NCI-H2029 (cell line): ENCODE measurements around the gene RIT2.
A peak's percentile ranks its signal among the peaks of the same experiment; 100 is the strongest.
"Not testable (repeated sequence)": the region's sequence is repeated elsewhere in the genome, so short reads cannot be mapped to it uniquely, and the experiment has no call there.

Experiments
- DNase-seq: peaks from one replicate; lab custom pipeline; 2025; lab: John Stamatoyannopoulos, UW

RIT2 gene

GRCh38 chr18:42758852-42759251, 356.6 kb downstream of the RIT2 start:
- DNase-seq, result no peak

- DNase-seq, result no peak
These were observed 359.3 kb downstream of the RIT2 start for GRCh38 chr18:42756214-42756613.

GRCh38 chr18:42752916-42753315, 362.6 kb downstream of the RIT2 start:
- DNase-seq, result no peak

GRCh38 chr18:42746794-42747193, 368.7 kb downstream of the RIT2 start:
- DNase-seq, result no peak

GRCh38 chr18:42745931-42746330, 369.6 kb downstream of the RIT2 start:
- no peak for DNase-seq

GRCh38 chr18:42745171-42745570, 370.3 kb downstream of the RIT2 start:
- DNase-seq, result no peak

- no peak for DNase-seq
These were observed 371.9 kb downstream of the RIT2 start for GRCh38 chr18:42743373-42744138.

GRCh38 chr18:42742969-42743368, 372.5 kb downstream of the RIT2 start:
- DNase-seq, result no peak

- DNase-seq, result no peak
These were observed 373.0 kb downstream of the RIT2 start for GRCh38 chr18:42742474-42742873.

GRCh38 chr18:42741805-42742347, 373.6 kb downstream of the RIT2 start:
- DNase-seq, result not testable (repeated sequence)

GRCh38 chr18:42741299-42741698, 374.2 kb downstream of the RIT2 start:
- DNase-seq, result not testable (repeated sequence)

- no peak for DNase-seq
These were observed 379.4 kb downstream of the RIT2 start for GRCh38 chr18:42736074-42736473.

- DNase-seq, result no peak
These were observed 381.0 kb downstream of the RIT2 start for GRCh38 chr18:42734520-42734919.

- no peak for DNase-seq
These were observed 385.2 kb downstream of the RIT2 start for GRCh38 chr18:42730272-42730671.

GRCh38 chr18:42719221-42719620, 396.3 kb downstream of the RIT2 start:
- DNase-seq, result peak; percentile 29

- no peak for DNase-seq
These were observed 403.4 kb downstream of the RIT2 start for GRCh38 chr18:42712065-42712464.

- no peak for DNase-seq
These were observed 408.4 kb downstream of the RIT2 start for GRCh38 chr18:42707080-42707479.

GRCh38 chr18:42706618-42707017, 408.9 kb downstream of the RIT2 start:
- DNase-seq, result peak; percentile 76

- DNase-seq, result no peak
These were observed 409.4 kb downstream of the RIT2 start for GRCh38 chr18:42706029-42706608.
